ENCODE results near the gene SPRED3. TPM values are rescaled to one million over a fixed set of nuclear protein-coding genes. Genes with fewer than 3 reads are reported as not detected.

Gene SPRED3
- total RNA-seq, 4 donors from 2014 or later = 0.44 to 7.1 (median 0.96) TPM

DNA sequence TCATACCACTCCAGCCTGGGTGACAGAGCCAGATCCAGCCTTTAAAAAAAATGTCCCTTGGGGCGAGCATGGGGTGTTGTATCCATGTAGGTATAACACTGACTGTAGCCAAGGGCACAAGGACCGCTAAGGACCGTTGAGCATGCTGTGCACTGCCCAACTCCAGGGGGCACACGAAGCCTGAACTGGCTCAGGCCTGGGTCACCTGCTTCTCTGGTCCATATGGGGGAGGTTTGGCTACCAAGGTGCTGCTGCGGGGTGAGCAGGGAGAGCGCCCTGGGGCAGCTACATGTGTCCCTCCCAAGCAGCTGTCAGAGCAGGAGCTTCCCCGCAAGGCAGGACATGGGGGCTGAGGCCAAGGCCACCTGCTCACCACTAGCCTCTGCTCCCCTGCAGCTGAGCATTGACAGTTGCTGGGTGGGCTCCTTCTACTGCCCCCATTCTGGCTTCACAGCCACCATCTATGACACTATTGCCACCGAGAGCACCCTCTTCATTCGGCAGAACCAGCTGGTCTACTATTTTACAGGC is 36.6 kb upstream of the SPRED3 start:
- no peak overlapping the region for H3K4me3 ChIP-seq (replicated peaks in 1 of 3)
- no peaks in the 10 kb centered on the region for H3K27me3 ChIP-seq
- 56 to 60% methylated on average over 8 to 9 of the region's 9 CpGs for WGBS, 2 donors
- DNase-seq = no peak
- H3K27ac ChIP-seq = no peak overlapping the region
- no peaks in the 10 kb centered on the region for H3K4me1 ChIP-seq
- no peaks in the 10 kb centered on the region for H3K36me3 ChIP-seq
- TF ChIP-seq, protein P1, sequence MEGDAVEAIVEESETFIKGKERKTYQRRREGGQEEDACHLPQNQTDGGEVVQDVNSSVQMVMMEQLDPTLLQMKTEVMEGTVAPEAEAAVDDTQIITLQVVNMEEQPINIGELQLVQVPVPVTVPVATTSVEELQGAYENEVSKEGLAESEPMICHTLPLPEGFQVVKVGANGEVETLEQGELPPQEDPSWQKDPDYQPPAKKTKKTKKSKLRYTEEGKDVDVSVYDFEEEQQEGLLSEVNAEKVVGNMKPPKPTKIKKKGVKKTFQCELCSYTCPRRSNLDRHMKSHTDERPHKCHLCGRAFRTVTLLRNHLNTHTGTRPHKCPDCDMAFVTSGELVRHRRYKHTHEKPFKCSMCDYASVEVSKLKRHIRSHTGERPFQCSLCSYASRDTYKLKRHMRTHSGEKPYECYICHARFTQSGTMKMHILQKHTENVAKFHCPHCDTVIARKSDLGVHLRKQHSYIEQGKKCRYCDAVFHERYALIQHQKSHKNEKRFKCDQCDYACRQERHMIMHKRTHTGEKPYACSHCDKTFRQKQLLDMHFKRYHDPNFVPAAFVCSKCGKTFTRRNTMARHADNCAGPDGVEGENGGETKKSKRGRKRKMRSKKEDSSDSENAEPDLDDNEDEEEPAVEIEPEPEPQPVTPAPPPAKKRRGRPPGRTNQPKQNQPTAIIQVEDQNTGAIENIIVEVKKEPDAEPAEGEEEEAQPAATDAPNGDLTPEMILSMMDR (IDR thresholded peaks at IDR 0.05) = no peak
- TF ChIP-seq POLR2A (IDR thresholded peaks at IDR 0.05) = no peak
- no peaks in the 10 kb centered on the region for H3K9me3 ChIP-seq
- intact Hi-C loops (cut with DNase I) = no loop called here

DNA sequence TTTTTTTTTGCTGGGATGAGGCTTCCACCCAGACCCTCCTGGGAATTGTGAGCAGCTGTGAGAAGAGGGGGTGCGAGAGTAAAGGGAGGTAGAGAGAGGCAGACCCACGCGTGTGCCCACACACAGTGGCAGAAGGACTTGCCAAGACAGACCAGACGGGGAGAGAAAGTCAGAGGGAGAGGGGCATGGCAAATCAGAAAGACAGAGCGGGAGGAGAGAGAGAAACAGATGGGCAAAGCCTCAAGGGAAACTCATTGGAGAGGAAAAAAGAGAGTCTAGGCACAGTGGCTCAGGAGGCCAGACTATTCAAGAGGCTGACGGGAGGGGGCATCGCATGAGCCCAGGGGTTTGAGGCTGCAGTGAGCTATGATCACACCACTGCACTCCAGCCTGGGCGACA is 35.9 kb upstream of the SPRED3 start:
- no peaks in the 10 kb centered on the region for H3K36me3 ChIP-seq
- H3K27ac ChIP-seq = no peak overlapping the region
- 62% methylated on average over 8 of the region's 8 CpGs for WGBS, 2 donors
- no peak overlapping the region for H3K4me3 ChIP-seq (replicated peaks in 1 of 3)
- no peaks in the 10 kb centered on the region for H3K27me3 ChIP-seq
- H3K4me1 ChIP-seq = no peaks in the 10 kb centered on the region
- TF ChIP-seq POLR2A (IDR thresholded peaks at IDR 0.05) = no peak
- TF ChIP-seq, protein P1 (IDR thresholded peaks at IDR 0.05) = no peak
- intact Hi-C loops (cut with DNase I) = no loop called here
- no peak for DNase-seq
- no peaks in the 10 kb centered on the region for H3K9me3 ChIP-seq

DNA sequence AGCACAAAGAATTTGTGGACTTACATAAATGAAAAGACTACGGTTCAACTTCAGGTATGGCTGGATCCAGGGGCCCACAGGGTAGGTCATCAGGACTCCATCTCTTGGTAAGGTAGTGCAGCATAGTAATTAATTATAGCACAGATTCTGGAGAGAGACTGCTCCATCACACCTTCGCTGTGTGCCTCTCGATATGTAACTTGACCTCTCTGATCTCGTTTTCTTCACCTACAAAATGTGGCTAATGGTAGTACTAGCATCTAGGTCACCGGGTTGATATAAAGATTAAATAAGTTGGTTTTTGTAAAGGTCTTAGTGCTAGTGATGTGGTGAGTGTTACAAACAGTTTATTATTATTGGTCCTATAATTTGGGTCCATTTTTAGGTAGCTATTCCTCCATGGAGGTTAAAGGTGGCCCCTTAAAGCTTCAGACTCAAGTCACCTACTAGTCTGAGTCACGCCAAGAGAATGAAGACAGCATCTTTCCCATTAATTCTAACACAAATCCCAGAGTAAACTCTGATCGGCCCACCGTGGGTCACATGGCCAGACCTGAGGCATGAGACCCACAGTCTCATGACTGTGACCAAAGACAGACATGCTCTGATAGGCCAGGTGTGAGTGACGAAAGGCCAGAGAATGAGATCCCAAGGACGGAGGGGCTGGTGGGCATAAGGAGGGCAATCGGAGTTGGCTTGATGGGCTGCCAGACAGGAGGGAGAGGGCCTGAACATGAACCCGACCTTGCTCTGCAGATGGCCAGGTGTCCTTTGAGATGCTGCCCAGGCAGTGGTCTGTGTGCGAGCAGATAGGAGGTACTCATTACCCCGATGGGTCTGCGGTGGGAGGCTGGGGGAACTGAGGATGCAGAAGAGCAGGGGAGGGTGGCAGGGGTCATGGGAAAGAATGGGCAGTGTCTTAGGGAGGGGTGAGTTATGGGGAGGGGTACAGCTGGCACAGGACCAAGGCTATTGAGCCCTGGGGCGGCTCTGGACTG is 32.5 kb upstream of the SPRED3 start:
- 80 to 81% methylated on average over 16 of the region's 16 CpGs for WGBS, 2 donors
- Histone ChIP-seq H3K4me3 (replicated peaks in 1 of 3) (no peak overlapping the region), H3K9me3 (no peaks in the 10 kb centered on the region), H3K36me3 (no peaks in the 10 kb centered on the region), H3K4me1 (no peaks in the 10 kb centered on the region), H3K27me3 (no peaks in the 10 kb centered on the region), H3K27ac (no peak overlapping the region)
- intact Hi-C loops (cut with DNase I) = no loop called here
- no peak for DNase-seq
- no peak for TF ChIP-seq POLR2A (IDR thresholded peaks at IDR 0.05)
- TF ChIP-seq, protein P1 (IDR thresholded peaks at IDR 0.05) = no peak

DNA sequence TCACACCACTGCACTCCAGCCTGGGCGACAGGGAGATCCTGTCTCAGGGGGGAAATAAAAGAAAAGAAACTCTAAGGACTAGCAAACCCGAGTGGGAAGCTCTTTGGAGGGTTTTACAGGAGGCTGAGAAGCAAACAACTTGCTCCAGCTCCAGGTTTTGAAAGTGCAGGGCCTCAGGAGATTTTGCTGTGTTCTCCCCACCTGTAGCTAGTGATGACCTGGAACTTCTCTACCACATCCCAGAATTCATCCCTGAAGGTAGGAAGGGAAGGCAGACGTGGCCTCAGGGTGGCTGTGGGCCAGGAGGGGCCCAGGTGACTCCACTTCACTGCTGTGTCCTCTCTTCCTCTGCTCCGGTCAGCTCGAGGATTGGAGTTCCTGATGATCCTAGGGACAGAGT is 30.4 kb upstream of the SPRED3 start:
- Histone ChIP-seq H3K4me1 (peaks cover 7 to 10% of the 10 kb centered on the region in 2 donors), H3K36me3 (no peaks in the 10 kb centered on the region), H3K9me3 (no peaks in the 10 kb centered on the region), H3K4me3 (replicated peaks in 1 of 3) (no peak overlapping the region), H3K27me3 (no peaks in the 10 kb centered on the region), H3K27ac (no peak overlapping the region)
- 14 to 20% methylated on average over 5 of the region's 5 CpGs for WGBS, 2 donors
- TF ChIP-seq POLR2A (IDR thresholded peaks at IDR 0.05) = no peak
- TF ChIP-seq, protein P1 (IDR thresholded peaks at IDR 0.05) = no peak
- DNase-seq = no peak
- intact Hi-C loops (cut with DNase I) = no loop called here

Data from thyroid gland (tissue), 4 donors.